Measurements from ENCODE around the gene IRF2BPL. TPM values are rescaled to one million over a fixed set of nuclear protein-coding genes. Genes with fewer than 3 reads are reported as not detected.

The IRF2BPL gene
- polyA plus RNA-seq, 1 donor (not counting 4 experiments of a cell fraction or from before 2014, with no cell fraction given): 5.6 TPM

- Histone ChIP-seq H3K9me3 (ENCODE audit: control insufficient read depth, low read depth, low read length) (no peaks in the 10 kb centered on the region), H3K9me1 (ENCODE audit: control insufficient read depth, extremely low read depth, insufficient read depth, low read length) (no peaks in the 10 kb centered on the region), H3K4me1 (ENCODE audit: control insufficient read depth, extremely low read depth, insufficient read depth, low read length) (no peaks in the 10 kb centered on the region), H3K36me3 (ENCODE audit: control insufficient read depth in 2 of 2, extremely low read depth in 1 of 2, insufficient read depth in 2 of 2, low read length in 2 of 2) (no peaks in the 10 kb centered on the region), H3K79me2 (ENCODE audit: control insufficient read depth, insufficient read depth, low read length) (no peaks in the 10 kb centered on the region), H3K9ac (ENCODE audit: control insufficient read depth, extremely low read depth, insufficient read depth, low read length) (no peak overlapping the region), H4K20me1 (ENCODE audit: control insufficient read depth, extremely low read depth, insufficient read depth, low read length) (no peaks in the 10 kb centered on the region), H3K27ac (ENCODE audit: control insufficient read depth, insufficient read depth, low read length) (no peak overlapping the region), H3K4me3 (ENCODE audit: control insufficient read depth in 2 of 3, extremely low read depth in 1 of 3, insufficient read depth in 2 of 3, low read depth in 1 of 3, low read length in 3 of 3) (no peak overlapping the region), H3K27me3 (ENCODE audit: control insufficient read depth, extremely low read depth, insufficient read depth, low read length) (no peaks in the 10 kb centered on the region), H2AFZ (ENCODE audit: control insufficient read depth, low read length) (no peak overlapping the region), H3K4me2 (ENCODE audit: control insufficient read depth, extremely low read depth, insufficient read depth, low read depth, low read length) (no peak overlapping the region)
- no peak for TF ChIP-seq EZH2 (IDR thresholded peaks at IDR 0.05; ENCODE audit: low read length)
- no peak for TF ChIP-seq CTCF (optimal IDR thresholded peaks at IDR 0.05 in 1 of 3, IDR thresholded peaks at IDR 0.05 in 1 of 3, conservative IDR thresholded peaks at IDR 0.05 in 1 of 3; ENCODE audit: extremely low read depth in 1 of 3, insufficient read depth in 2 of 3, low read length in 3 of 3)
- FAIRE-seq: no peak
- no peak for DNase-seq (ENCODE audit: low read depth, low spot score)
- dilution Hi-C loops (cut with MboI; ENCODE audit: extremely low pct_ligation_motif_present, low sequenced_read_pairs): no loop called here
These were observed 53.5 kb downstream of the IRF2BPL start for GRCh38 chr14:76975051-76975450.

Other genes with a start within 250 kb of the IRF2BPL start
- gene ANGEL1, start 215.8 kb downstream of the IRF2BPL start, polyA plus RNA-seq: 12.6 to 19.6 TPM (median 13.0 TPM) in 3 replicates
- gene LRRC74A, start 202.3 kb downstream of the IRF2BPL start, polyA plus RNA-seq: not detected in 3 replicates
- 10.3 to 15.1 TPM (median 13.2 TPM) in 3 replicates for gene CIPC, start 69.5 kb upstream of the IRF2BPL start, polyA plus RNA-seq
- not detected in 3 replicates for gene ZDHHC22, start 113.1 kb upstream of the IRF2BPL start, polyA plus RNA-seq
- 0.61 to 1.5 TPM (median 0.66 TPM) in 3 replicates for gene TMEM63C, start 153.1 kb upstream of the IRF2BPL start, polyA plus RNA-seq
- not detected in 3 replicates for gene NGB, start 242.5 kb upstream of the IRF2BPL start, polyA plus RNA-seq